ENCODE data around the gene B4GALT6.

- TF ChIP-seq CTCF (IDR thresholded peaks at IDR 0.05) = no peak
- TF ChIP-seq POLR2A (IDR thresholded peaks at IDR 0.05) = no peak
Measured at GRCh38 chr18:31694297-31694696, 9.9 kb upstream of the B4GALT6 start.

Measured in body of pancreas (tissue), 4 donors.